GM19193 (cell line): ENCODE data around the gene VPS72.

Source experiments
- POLR2A ChIP-seq: IDR thresholded peaks from 4 replicates; pipeline ENCODE4 v1.6.1; 2011; ENCODE audit not compliant: insufficient read depth, insufficient read length; ENCODE audit errors: extremely low read depth

Gene VPS72

DNA sequence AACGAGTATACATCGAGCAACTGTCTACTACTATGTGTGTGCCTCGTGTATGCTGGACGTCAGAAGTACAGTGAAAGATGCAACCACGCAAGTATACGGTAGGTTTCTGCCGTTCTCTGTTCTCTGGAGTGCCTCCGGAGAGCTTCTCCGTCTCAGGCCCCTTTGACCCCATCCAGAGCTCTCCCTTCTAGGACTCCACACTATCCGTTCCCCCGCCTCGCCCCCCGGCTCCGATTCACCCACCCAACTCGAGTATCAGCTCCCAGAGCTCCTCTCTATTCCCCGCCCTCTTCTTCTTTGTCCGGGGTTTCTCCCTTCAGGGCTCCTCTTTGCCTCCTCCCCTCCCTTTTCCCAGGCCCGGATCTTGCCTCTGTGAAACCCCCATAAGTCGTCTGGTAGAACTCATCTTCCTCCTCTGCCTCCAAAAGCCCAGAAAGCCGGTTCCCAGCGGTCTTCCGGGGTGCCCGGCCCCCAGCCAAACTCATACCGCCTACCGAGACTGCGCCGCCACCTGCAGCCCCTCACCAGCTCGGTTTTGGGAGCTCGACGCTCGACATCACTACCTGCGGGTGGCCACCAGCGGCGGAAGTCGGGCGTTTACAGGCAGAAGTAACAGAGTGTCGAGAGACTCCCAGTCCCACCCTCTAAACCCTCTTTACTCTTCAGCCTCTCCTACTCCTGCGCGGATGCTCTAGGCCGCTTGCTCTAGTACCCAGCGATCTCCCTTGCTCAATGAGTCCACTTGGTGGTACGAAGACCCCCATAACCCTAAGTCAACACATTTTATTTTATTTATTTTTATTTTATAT, at the start of gene VPS72:
TSS of gene VPS72 (minus strand) at position 561 of the 809 bp plus-strand sequence. CDS start at position 485, 76 bp downstream.
- peak; percentile 90 for TF ChIP-seq POLR2A

- no peak for TF ChIP-seq POLR2A
Observed at GRCh38 chr1:151238467-151238739, 48.4 kb upstream of the VPS72 start.

DNA sequence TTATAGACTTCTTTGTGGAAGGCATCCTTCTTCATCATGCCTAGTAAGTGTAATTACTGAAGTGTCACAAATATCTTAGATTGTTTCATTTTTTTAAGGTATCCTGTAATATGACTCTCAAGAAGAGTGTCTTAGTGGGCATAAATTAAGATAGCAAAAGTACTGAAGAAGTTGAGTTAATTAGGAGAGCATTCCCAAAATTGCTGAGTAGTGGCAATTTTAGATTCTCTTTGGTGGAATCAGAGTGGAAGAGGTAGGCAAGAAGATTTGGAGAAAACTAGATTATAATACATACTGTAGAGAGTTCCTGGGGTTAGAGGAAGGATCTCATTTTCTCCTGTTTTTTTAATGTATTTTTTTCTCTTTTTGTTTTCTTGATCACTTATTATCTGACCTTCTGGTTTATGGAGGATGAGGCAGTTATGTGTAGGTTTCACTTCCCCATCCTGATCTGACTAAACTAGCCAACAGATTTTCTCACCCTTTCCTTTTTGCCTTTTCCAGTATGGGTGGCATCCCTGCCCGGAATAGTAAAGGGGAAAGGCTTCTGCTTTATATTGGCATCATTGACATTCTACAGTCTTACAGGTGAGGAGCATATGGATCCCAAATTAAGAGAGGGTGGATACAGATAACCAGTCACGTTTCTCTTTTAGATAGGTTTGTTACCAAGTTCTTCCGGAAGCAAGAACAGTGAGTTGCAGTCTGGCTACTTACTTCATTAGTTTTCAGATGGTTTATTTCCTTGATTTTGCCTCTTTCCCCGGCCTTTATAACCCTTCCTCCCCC, 47.9 kb upstream of the VPS72 start:
- no peak for TF ChIP-seq POLR2A

GRCh38 chr1:151235235-151235634, 45.2 kb upstream of the VPS72 start:
- TF ChIP-seq POLR2A = no peak

DNA sequence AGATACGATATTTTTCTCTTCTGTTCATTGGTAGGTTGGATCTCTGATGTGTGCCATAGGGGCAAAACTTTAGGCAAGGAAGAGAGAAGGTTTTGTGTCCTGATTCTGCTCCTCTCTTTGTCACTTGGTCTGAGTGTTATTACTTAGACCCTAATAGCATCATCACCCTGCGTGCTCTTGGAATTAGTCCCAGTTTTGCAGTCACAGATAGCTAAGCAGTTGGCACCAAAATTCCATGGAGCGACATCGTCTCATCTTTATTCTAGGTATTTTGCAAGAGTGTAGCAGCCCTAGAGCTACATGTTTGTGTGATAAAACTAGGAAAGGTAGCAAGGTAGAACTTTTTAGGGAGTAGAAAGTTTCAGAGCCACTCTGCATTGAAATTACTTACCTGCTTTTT, 32.1 kb upstream of the VPS72 start:
- no peak for TF ChIP-seq POLR2A

DNA sequence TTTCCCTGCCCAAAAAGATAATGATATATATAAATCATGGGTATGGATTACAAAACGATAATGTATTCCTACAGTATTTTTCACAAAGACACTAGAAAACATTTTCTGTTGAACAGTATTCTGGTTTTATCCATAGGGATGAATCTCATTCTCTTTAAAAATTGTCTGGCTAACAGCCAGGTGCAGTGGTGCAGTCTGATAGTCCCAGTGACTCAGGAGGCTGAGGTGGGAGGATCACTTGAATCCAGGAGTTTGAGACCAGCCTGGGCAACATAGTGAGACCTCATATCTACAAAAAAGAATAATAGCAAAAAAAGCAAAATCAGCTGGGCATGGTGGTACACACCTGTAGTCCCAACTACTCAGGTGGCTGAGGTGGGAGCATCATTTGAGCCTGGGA, 31.6 kb upstream of the VPS72 start:
- no peak for TF ChIP-seq POLR2A

DNA sequence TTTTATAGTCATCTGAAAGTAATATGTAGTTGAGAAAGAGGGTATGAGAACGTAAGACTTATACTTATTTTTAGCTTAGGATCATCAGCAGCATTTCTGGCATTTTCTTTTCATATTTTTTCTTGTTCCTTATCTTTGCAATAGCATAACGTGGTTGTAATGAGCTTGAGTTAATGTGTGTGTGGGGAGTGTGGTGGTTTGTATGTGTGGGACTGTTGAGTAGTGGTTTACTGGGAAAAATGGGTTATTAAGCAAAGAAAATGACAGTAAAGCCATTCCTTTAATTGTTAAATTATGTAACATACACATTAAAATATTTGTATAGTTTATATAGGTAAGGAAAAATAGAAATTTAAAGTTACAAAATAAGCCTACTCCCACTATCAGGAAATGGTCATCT, 23.6 kb upstream of the VPS72 start:
- TF ChIP-seq POLR2A = no peak

- TF ChIP-seq POLR2A = no peak
Observed at GRCh38 chr1:151211972-151212705, 22.1 kb upstream of the VPS72 start.

DNA sequence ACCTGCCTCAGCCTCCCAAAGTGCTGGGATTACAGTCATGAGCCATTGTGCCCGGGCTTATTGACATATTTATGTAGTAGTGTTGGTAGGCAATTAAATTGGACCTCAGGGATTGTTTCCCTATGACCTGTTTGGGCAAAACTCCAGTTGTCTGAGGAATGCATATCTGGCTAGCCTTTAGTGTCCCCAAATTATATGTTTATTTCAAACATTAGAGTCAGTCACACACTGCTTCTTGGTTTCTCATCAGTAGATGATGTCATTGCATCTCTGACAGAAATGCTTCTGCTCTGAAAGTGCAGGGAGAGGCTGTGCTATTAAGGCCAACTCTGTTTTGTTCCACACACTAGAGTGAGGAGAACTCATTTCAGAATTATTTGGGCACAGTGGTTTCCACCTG, 20.8 kb upstream of the VPS72 start:
- TF ChIP-seq POLR2A = no peak

DNA sequence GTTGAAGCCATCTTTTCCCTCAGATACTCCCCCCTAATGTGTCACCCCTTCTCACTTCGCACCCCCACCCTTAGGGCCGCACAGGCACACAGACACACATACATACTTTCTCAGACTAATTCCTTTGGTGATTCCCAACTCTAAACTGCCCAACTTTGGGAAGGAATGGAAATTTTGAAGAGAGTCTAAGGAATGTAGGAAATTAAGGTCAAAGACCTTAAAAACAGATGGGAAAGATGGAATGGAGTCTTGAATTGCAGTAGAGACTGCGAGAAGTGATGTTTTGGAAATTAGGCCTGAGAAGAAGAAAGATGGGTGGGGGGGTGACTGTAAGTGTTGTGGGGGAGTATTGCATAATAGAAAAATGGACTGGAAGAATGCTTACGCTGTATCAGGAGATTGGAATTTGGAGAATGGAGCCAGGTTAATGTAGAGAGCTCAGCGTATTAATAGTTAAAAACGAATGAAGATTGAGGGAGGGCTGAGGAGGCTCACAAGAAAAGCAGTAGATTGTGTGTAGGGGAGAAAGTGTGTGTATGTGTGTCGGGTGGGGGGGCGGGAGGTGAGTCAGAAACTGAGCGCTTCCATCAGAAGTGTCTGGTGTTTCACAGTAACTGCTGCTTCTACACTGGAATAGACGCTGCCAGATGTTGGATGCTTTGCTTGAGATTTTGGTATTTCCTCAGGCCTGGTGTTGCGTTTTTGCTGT, 10.0 kb upstream of the VPS72 start:
- TF ChIP-seq POLR2A = no peak

DNA sequence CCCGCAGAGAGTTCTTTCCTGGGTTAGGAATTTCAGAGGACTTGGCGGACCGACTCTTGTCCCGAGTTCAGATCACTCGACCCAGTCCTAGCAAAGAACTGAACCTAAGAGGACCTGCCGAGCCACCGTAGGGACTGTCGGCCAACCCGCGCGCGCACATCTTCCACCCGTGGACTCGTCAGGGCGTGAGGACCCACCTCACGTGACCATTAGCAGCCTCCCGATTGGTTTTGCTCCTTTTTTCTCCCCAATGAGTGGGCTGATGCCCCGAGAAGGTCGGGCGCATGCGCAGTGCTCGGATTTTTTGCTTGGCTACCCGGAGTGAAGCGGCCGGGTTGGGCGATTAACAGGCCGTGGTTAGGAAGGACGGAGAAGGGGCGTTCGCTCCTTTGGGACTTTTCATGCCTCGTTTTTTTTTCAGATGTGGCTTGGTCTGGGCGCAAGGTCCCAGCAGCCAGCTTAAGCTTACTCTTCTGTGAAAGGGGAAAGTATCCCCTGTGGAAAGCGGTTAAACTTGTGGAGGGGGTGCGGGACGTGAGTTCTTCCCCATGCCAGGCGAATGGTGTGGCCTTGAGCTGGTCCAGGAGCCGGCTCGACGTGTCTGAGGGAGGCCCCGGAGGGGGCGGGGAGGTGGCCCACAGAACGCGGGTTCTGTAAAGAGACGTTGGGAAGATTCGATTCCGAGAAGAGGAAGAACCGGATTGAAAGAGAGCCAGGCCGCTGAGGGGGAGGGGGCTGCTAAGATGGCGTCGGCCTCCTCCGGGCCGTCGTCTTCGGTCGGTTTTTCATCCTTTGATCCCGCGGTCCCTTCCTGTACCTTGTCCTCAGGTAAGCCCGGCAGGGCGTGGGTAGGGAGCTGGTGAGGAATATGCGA, 8.5 kb upstream of the VPS72 start, which contains the start of gene PIP5K1A:
TSS of gene PIP5K1A (plus strand) at position 299 of the 874 bp plus-strand sequence. CDS start at position 744, 445 bp downstream.
- TF ChIP-seq POLR2A = peak; percentile 81

- no peak for TF ChIP-seq POLR2A
Observed at GRCh38 chr1:151197863-151198253, 7.9 kb upstream of the VPS72 start.

GRCh38 chr1:151196292-151196800, 6.3 kb upstream of the VPS72 start:
- TF ChIP-seq POLR2A = no peak

DNA sequence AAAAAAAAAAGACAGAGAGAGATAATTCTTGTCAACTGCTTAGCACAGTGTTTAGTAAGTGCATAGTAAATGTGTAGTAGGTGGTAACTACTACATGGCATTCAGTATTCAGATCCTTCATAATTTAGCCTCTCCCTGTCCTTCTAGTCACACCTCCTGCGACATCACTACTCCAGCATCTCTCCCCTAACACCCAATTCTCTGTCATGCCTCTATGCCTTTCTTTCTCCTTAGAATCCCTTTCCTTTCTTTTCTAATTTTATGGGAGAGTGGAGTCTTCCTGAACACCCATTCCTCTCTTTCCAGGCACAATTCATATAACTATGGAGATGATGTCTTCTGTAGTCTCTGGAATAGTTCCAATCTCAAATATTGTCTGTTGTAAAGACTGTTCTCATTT, 3.9 kb upstream of the VPS72 start:
- no peak for TF ChIP-seq POLR2A
